Body of pancreas (tissue), 4 donors: ENCODE data around the gene PDIA5. TPM values are rescaled to one million over a fixed set of nuclear protein-coding genes. Genes with fewer than 3 reads are reported as not detected.

Experiments used
- ATAC-seq: fragments of 150-250 bp; one replicate; pipeline ENCODE4 v1.9.1; 2016
- DNase-seq, 4 donors: peaks; one replicate each; pipeline ENCODE4 v3.0.0-alpha.2; 2019
- H3K27ac ChIP-seq, 4 donors: fragments of 200-600 bp; sonication (generic); 1 replicate in 3 of 4; 2 replicates in 1 of 4; pipeline versions ENCODE4 v1.5.1 to v1.6.1; 2016 to 2019; ENCODE audit warnings: mild to moderate bottlenecking in 1 of 4, mixed read lengths in 1 of 4, moderate library complexity in 1 of 4
- H3K27me3 ChIP-seq, 2 donors: fragments of 200-600 bp; sonication (generic); one replicate each; pipeline ENCODE4 v1.6.0; 2016; ENCODE audit warnings: mild to moderate bottlenecking in 1 of 2
- H3K36me3 ChIP-seq, 2 donors: fragments of 200-600 bp; sonication (generic); replicated peaks in 1 of 2; 2 replicates each; pipeline ENCODE4 v1.5.1; 2016; ENCODE audit warnings: low read depth in 2 of 2; ENCODE audit not compliant: insufficient read depth in 1 of 2
- H3K4me1 ChIP-seq: fragments of 200-600 bp; sonication (generic); one replicate; pipeline ENCODE4 v1.6.0; 2016
- H3K4me3 ChIP-seq, 2 donors: fragments of 200-600 bp; sonication (generic); 1 replicate in 1 of 2; 2 replicates in 1 of 2; pipeline ENCODE4 v1.5.1; 2016 to 2019
- H3K9me3 ChIP-seq, 3 donors: fragments of 200-600 bp; sonication (generic); 1 replicate in 2 of 3; 2 replicates in 1 of 3; pipeline ENCODE4 v1.5.1; 2016
- POLR2A ChIP-seq, 3 donors: fragments of 450-650 bp; IDR thresholded peaks; one replicate each; pipeline ENCODE4 v1.6.1; 2016; ENCODE audit warnings: antibody characterized with exemption in 3 of 3, mild to moderate bottlenecking in 2 of 3
- WGBS, 2 donors: methylation state at CpG; one replicate each; pipeline ENCODE4 v1.1.5; 2017; 5-methylcytosine and 5-hydroxymethylcytosine counted together
- intact Hi-C: fragments of 100-400 bp; cut with DNase I; formaldehyde crosslinking; loops from one replicate; pipeline ENCODE4 v1.15.1; 2023
- total RNA-seq, 2 donors: library from RNA; depleted of rRNA; stranded (reverse); fragments of >200 nt; gene quantifications; one replicate each; pipeline ENCODE4 v1.1.0, GENCODE V29; 2016
- TF ChIP-seq, protein P1 (sequence below), 7 experiments: fragments of 450-650 bp in 4 of 7; fragments of 200-600 bp in 3 of 7; sonication (generic) in 3 of 7; IDR thresholded peaks; one replicate each; pipeline ENCODE4 v1.5.1; 2016 to 2019; ENCODE audit warnings: antibody characterized with exemption in 7 of 7

PDIA5 gene
- total RNA-seq, 2 donors from 2014 or later = 28.8 to 73.2 TPM

DNA sequence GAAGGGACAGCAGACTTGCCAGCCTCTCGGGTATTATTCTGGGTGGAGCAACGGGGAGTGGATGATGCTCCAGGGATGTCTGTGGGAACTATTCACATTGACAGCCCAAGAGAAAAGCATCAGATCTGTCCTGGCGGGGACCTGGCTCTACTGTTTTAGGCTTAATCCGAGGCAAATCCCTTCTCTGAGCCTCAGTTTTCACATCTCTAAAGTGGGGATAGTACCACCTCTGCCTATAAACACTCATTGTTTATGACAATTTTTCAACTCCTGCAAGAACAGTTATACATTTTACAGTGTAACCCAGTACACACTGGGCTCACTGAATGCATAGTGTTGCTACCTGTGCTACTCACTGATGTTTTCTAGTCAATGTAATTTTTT, 9.3 kb downstream of the PDIA5 start:
- Histone ChIP-seq H3K27me3 (no peaks in the 10 kb centered on the region), H3K36me3 (no peaks in the 10 kb centered on the region), H3K4me3 (no peak overlapping the region), H3K4me1 (peaks cover 54% of the 10 kb centered on the region), H3K27ac (peak overlapping the region in 3 of 4 donors; percentile 33 to 64 (median 44)), H3K9me3 (no peaks in the 10 kb centered on the region)
- ATAC-seq (no peak), DNase-seq (no peak)
- 95 to 96% methylated on average over 3 to 4 of the region's 4 CpGs for WGBS, 2 donors
- no peak for TF ChIP-seq POLR2A (IDR thresholded peaks at IDR 0.05)
- TF ChIP-seq, protein P1, sequence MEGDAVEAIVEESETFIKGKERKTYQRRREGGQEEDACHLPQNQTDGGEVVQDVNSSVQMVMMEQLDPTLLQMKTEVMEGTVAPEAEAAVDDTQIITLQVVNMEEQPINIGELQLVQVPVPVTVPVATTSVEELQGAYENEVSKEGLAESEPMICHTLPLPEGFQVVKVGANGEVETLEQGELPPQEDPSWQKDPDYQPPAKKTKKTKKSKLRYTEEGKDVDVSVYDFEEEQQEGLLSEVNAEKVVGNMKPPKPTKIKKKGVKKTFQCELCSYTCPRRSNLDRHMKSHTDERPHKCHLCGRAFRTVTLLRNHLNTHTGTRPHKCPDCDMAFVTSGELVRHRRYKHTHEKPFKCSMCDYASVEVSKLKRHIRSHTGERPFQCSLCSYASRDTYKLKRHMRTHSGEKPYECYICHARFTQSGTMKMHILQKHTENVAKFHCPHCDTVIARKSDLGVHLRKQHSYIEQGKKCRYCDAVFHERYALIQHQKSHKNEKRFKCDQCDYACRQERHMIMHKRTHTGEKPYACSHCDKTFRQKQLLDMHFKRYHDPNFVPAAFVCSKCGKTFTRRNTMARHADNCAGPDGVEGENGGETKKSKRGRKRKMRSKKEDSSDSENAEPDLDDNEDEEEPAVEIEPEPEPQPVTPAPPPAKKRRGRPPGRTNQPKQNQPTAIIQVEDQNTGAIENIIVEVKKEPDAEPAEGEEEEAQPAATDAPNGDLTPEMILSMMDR (IDR thresholded peaks at IDR 0.05) = no peak
- intact Hi-C loops = no loop called here

DNA sequence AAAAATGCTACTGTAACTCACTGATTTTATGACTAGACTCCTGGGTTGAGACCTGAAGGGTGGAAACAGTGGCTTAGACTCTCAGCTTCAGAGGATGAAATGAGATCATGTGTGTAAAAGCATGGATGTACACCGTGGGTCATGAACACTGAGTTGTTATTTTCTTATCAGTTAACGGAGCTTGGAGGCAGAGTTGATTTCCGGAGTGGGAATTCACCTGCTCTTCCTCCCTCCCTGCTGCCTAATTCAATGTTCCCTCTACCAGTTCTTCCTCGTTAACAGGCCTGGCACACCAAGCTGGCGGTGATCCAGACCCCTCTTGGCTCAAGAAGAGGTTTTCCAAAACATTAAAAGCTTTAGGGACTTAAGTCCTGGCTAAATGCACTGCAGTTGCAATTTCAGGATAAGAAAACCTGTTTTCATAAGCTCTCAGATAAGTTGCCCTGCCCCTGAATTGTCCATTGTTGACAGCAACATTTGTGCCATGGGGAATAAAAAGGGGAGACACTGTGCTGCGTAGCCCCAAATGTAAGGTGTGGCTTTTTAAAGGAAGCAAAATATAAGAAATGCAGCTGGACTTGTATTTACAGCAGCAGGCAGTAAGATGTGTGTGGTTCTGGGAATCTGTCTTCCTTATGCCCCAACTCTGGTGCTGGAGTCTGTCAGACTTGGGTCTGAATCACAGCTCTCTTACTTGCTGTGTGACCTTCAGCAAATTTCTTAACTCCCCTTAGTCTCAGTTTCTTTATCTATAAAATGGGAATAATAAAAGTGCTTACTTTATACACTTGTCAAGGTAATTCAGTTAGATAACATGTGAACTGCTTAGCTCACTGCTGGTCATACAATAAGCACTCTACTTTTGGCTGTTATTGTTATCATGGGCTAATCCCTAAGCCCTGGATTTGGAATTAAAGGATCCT, 9.9 kb downstream of the PDIA5 start:
- intact Hi-C loops = no loop called here
- ATAC-seq (peak; percentile 65), DNase-seq (peak; percentile 62 to 71 (median 68))
- Histone ChIP-seq H3K4me1 (peaks cover 54% of the 10 kb centered on the region), H3K4me3 (no peak overlapping the region), H3K27ac (peak overlapping the region in 3 of 4 donors; percentile 33 to 64 (median 44)), H3K36me3 (no peaks in the 10 kb centered on the region), H3K27me3 (no peaks in the 10 kb centered on the region), H3K9me3 (no peaks in the 10 kb centered on the region)
- WGBS, 2 donors = 6 to 11% methylated on average over 6 of the region's 6 CpGs
- no peak for TF ChIP-seq POLR2A (IDR thresholded peaks at IDR 0.05)
- TF ChIP-seq, protein P1 (IDR thresholded peaks at IDR 0.05) = no peak

DNA sequence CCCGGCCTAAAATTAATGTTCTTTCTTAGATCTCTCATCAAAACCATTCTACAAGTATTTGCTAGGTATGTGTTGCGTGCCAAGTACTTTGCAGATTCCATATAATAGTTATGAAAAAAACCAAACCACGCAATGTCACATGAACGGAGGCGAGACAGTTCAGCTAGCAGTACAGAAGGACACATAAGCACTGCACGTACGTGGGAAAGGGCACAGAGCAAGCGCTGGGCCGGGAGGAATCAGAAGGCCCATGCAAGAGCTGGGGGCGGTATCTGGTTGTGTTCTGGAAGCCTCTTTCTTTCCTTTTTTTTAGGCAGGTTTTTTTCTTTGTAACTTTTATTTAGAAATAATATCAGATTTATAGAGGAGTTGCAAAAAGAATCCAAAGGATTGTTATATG, 11.3 kb downstream of the PDIA5 start:
- Histone ChIP-seq H3K9me3 (no peaks in the 10 kb centered on the region), H3K36me3 (no peaks in the 10 kb centered on the region), H3K27ac (peak overlapping the region in 1 of 4 donors; percentile 7), H3K4me3 (no peak overlapping the region), H3K27me3 (no peaks in the 10 kb centered on the region), H3K4me1 (peaks cover 56% of the 10 kb centered on the region)
- DNase-seq (no peak), ATAC-seq (no peak)
- TF ChIP-seq, protein P1 (IDR thresholded peaks at IDR 0.05) = no peak
- TF ChIP-seq POLR2A (IDR thresholded peaks at IDR 0.05) = no peak
- 94 to 96% methylated on average over 10 of the region's 10 CpGs for whole genome bisulfite sequencing, 2 donors
- intact Hi-C loops = no loop called here

GRCh38 chr3:123080864-123081562, 14.2 kb downstream of the PDIA5 start:
- peaks cover 79% of the 10 kb centered on the region for H3K4me1 ChIP-seq
- H3K36me3 ChIP-seq = no peaks in the 10 kb centered on the region
- no peaks in the 10 kb centered on the region for H3K9me3 ChIP-seq
- DNase-seq = no peak
- TF ChIP-seq POLR2A (IDR thresholded peaks at IDR 0.05) = no peak
- TF ChIP-seq, protein P1 (IDR thresholded peaks at IDR 0.05) = no peak
- intact Hi-C loops = no loop called here
- ATAC-seq = no peak
- H3K27me3 ChIP-seq = no peaks in the 10 kb centered on the region
- no peak overlapping the region for H3K27ac ChIP-seq
- WGBS, 2 donors = 83 to 89% methylated on average over 7 of the region's 7 CpGs
- H3K4me3 ChIP-seq = no peak overlapping the region
